ENCODE data around the gene SART3.
"Not testable (repeated sequence)": the region's sequence is repeated elsewhere in the genome, so short reads cannot be mapped to it uniquely, and the experiment has no call there.

Gene SART3

DNA sequence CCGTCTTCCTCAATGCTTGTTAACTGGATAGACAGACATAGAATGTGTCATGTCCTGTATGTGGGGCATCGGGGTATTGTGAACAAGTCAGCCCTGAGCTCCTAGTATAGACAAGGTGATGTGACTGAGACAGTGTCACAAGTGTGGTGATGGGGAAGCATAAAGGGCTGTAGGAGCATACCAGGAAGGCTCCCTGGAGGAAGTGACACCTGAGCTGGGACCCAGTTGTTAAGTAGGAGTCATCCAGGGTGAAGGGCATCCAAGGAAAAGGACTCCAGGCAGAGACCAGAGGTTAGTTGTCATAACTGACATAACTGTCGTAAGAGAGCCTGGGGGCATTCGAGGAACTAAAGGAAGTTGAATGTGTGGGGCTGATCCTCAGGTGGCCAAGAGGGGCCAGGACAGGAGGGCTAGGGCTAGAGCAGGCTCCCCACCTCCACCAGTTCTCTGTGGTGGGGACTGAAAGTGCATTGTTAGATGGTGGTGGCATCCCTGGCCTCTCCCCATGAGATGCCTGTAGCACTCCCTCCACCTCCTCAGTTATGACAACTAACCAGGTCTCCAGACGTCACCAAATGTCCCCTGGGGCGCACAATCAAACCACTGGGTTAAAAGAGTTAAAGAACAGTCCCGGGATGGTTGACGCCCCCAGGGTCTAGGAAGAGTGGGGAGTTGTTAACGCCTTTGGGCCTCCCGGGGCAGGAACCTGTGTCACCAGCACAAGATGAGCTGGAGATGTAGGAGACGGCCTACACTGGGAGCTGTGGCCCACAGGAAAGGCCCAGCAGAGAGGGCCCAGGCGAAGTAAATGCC, 43.5 kb downstream of the SART3 start:
- no peak for DNase-seq

- DNase-seq: no peak
Measured at GRCh38 chr12:108516511-108517275, 44.3 kb downstream of the SART3 start.

DNA sequence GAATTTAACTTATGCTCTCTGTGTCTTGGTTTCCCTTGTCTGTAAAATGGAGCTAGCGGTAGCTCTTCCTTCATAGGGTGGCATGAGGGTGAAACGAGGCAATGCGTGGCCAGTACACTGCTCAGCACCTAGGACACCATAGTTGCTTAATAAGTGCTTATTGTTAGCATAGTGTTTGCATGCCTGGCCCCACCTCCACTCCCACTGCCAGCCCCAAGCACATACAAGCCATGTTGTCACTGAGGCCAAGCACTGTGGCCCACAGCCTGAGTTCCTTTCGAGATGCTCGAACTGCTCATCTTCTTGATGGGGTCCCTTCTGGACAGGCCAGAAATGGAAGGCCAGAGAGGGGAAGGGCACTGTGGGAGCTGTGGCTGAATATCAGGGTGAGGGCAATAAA, 45.1 kb downstream of the SART3 start:
- DNase-seq: no peak

GRCh38 chr12:108514973-108515814, 45.8 kb downstream of the SART3 start, which contains the start of gene FICD:
Gene FICD, plus strand, starts transcription at chr12:108515277. Its CDS starts 1,696 bp downstream, at chr12:108516973.
- DNase-seq: peak; percentile 98

- DNase-seq: no peak
Measured at GRCh38 chr12:108514468-108514972, 46.5 kb downstream of the SART3 start.

DNA sequence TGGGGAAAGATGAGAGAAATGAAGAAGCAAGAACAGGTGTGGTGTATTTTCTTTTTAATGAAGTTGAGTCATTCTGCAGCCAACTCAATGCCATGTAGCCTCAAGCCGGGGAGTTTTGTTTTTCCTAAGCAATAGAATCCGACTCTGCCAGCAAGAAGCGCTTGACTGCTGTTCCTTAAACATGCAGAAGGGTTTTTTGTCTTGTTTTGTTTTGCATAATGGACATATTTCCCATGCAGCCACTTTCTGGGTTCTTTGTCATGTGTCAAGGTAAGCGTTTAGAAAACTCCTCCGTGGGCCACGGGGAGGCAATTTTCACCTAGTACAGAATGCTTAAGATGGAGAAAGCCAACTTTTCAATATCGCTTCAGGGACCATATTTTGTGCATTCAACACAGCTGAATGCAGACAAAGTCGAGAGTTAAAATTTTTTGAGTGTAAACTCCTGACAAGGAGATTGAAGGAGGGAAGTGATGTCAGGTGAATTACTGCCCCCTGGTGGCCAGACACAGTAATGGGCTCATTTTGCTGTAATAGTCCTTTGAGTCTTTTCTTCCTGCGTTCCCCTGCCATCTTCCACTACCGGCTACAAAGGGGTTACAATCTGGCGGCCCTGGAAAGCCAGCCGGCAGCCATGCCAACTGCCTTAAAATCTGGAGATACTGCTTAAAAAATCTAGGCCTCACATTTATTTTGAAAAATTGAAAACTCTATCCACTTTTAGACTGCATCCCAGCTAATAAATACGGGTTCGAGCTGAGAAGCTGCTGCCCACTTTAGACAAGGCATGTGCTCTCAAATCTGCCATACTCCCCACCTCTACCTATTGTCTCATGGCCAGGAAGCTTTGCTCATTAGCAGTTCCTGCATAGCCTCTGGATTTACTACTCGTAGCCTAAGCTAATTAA, 49.1 kb downstream of the SART3 start:
- DNase-seq: peak; percentile 74

DNA sequence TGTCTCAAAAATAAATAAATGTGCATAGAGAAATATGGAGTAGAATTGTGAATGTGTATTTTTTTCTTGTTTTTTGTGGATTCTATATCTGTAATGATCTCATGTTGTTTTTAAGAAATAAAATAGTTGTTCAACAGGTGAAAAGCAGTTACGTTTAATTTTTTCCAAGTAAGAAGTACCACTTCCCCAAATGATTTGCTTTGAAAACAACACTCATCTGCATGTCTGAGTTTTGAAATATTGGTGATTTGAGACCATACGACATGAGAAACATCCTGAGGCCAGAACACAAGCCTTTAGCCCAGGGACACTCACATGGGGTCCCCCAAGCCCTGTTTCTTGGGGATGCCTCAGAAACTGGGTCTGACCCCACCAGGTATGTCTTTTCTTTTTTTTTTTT, 50.1 kb downstream of the SART3 start:
- DNase-seq: no peak

- DNase-seq: no peak
Measured at GRCh38 chr12:108509806-108510205, 51.2 kb downstream of the SART3 start.

GRCh38 chr12:108507971-108508642, 52.9 kb downstream of the SART3 start:
- DNase-seq: no peak

DNA sequence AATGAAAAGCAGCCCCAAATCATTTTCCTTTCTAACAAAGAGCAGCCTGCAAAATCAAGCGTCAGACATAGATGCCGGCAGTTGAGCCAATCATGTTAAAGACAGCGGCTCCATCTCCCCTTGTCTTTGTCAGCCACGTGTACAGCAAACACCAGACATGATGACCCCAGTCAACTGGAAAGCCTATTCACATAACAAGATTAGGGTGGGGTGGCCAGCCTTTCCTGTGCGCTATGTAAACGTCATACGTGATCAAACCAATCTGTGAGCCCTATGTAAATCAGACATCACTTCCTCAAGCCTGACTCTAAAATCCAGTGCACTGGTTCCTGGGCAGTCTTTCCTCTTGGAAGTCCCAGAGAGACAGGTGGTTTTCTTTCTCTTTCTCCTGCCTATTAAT, 55.8 kb downstream of the SART3 start:
- DNase-seq: no peak

DNA sequence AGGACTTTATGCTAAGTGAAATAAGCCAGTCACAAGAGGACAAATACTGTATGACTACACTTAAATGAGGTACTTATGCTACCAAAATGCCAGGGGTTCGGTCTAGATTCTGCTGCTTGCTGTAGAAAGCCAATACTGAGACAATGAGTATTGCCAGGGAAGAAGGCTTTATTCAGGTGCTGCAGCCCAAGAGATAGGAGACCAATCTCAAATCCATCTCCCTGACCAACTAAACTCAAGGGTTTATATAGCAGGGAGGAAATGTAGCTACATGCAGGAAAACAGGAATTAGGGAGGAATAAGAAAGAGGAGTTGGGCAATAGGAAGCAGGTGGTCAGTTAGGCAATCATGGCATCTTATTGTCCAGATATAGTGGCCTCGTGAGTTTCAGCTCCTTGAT, 58.1 kb downstream of the SART3 start:
- no peak for DNase-seq

DNA sequence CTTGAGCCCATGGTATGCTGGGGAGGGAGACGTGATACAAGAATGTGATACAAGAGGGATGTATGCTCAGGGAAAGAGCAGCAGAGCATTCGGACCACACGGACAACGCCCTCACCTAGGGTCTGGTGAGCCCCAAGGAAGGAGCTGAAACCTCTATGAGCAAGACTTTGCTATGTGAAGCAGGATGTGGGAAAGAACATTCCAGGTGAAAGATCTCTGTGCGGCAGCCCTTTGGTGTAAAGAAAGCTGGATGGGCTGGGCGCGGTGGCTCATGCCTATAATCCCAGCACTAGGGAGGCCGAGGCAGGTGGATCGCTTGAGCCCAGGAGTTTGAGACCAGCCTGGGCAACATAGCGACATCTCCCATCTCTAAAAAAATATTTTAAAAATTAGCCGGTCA, 62.8 kb downstream of the SART3 start:
- DNase-seq: no peak

DNA sequence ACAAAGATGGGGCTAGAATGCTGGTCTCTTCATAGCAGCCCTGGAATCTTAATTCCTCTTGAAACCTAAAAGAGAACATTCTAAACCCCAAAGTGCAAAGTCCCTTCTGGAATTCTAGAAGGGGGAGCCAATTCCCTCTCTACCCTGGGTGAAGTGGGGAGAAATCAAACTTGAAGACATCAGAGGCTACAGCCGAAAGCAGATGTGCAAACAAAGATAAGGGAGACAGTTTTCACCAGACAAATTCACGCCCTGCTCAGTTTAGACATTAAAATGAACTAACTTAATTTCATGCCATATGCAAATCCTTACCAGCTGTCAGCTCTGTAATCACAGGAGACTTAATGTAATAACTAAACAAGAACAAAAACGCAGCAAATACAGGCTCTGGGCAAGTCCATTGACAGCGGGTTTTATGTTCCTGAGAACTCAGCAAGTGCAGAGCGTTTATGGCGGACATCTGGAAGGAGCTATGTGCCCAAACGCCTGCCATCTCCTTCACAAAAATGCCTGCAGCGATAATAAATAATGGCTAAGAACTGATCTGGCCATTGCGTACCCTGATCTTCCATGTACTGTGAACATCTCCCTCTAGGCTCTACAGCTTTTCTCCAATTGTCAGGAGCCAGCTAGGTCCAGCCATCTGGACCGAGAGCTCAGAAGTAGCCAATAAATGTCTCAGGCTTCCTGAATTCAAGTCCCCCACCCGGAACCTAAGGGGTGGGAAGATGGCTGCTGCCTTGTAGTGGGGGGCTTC, 65.0 kb downstream of the SART3 start:
- DNase-seq: no peak

DNA sequence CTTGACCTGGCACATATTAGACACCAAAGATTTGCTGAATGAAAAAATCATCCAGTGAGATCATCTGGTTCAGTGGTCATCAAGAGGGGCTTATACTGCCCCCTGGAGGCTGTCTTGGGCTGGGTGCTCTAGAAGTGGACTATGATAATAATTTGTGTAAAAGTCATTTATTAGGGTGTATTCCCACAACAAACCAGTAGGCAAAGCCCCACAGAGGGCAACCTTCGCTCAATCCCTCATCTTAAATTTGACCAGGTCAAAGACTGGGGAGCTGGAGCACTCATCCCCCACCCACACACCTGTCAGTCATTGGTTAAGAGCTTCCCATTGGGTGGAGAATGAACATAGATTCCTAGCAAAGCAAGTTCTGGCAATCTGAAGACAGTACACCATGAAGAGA, 65.9 kb downstream of the SART3 start:
- DNase-seq: no peak

- DNase-seq: no peak
Measured at GRCh38 chr12:108491256-108491655, 69.7 kb downstream of the SART3 start.

DNA sequence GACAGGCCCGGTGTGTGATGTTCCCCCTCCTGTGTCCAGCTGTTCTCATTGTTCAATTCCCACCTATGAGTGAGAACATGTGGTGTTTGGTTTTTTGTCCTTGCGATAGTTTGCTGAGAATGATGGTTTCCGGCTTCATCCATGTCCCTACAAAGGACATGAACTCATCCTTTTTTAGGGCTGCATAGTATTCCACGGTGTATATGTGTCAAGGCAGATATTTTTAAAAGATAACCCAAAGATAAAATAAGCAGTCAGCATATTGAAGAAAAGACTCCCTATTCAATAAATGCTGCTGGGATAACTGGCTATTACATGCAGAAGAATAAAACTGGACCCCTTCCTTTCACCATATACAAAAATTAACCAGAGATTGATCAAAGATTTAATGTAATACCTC, 73.9 kb downstream of the SART3 start:
- DNase-seq: not testable (repeated sequence)

DNA sequence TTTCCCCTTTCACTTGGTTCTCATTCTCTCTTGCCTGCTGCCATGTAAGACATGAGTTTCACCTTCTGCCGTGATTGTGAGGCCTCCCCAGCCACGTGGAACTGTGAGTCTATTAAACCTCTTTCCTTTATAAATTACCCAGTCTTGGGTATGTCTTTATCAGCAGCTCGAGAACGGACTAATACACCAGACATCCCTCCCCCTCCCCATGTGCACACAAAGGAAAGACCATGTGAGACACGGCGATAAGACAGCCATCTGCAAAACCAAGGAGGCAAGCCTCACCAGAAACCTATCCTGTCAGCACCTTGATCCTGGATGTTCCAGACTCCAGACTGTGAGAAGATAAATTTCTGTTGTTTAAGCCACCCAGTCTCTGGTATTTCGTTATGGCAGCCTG, 75.6 kb downstream of the SART3 start:
- not testable (repeated sequence) for DNase-seq

- no peak for DNase-seq
Measured at GRCh38 chr12:108484845-108485244, 76.1 kb downstream of the SART3 start.

DNA sequence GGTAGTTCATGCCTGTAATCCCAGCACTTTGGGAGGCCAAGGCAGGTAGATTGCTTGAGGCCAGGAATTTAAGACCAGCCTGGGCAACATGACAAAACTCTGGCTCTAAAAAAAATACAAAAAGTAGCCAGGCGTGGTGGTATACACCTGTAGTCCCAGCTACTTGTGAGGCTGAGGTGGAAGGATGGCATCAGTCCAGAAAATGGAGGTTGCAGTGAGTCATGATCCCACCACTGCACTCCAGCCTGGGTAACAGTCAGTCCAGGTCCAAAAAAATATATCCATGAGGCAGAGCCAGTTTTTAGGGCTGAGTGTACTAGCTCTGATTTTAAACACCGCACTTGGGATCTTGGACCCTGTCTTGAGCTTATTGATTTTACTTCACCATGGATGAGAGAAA, 76.5 kb downstream of the SART3 start:
- DNase-seq: no peak

GRCh38 chr12:108483213-108484059, 77.5 kb downstream of the SART3 start:
- DNase-seq: no peak

Measured in CD4-positive, alpha-beta T cell treated with Interleukin-15 for 1 hour (primary cell).